SK-N-SH (cell line): Measurements from ENCODE around the gene MYO18B. TPM values are rescaled to one million over a fixed set of nuclear protein-coding genes. Genes with fewer than 3 reads are reported as not detected.

Source experiments
- CTCF ChIA-PET: fragments of 300-600, 350-600 bp; formaldehyde crosslinking; extraction: SDS; loops from one replicate; lab custom pipeline; 2021; lab: Yijun Ruan, JAX
- POLR2A ChIA-PET: fragments of 350-600 bp; sonication (Branson Sonifier 250); formaldehyde crosslinking; extraction: SDS; loops from one replicate; lab custom pipeline; 2020; ENCODE audit warnings: antibody characterized with exemption, inconsistent platforms; lab: Yijun Ruan, JAX
- DNase-seq: peaks from one replicate; pipeline ENCODE4 v3.0.0; 2012
- H2AFZ ChIP-seq: fragments of 200-600 bp; sonication (generic); 2 replicates; pipeline ENCODE4 v1.8.1; 2016; ENCODE audit warnings: antibody characterized with exemption, mild to moderate bottlenecking, low read depth
- H3F3A ChIP-seq: fragments of 200-600 bp; sonication (generic); replicated peaks from 2 replicates; pipeline ENCODE3; 2016; ENCODE audit warnings: antibody characterized with exemption, mild to moderate bottlenecking; ENCODE audit not compliant: insufficient read depth
- H3K27ac ChIP-seq, 2 experiments: fragments of 200-500 bp in 1 of 2; fragments of 200-600 bp in 1 of 2; sonication (Bioruptor generic) in 1 of 2; sonication (generic), shearing (Covaris generic) in 1 of 2; 2 replicates each; pipeline versions ENCODE4 v1.5.1 to v1.6.1; 2014 to 2016; ENCODE audit warnings: low read depth in 2 of 2, inconsistent platforms in 1 of 2, low read length in 1 of 2, mild to moderate bottlenecking in 1 of 2, mixed read lengths in 1 of 2
- H3K27me3 ChIP-seq: fragments of 200-600 bp; sonication (generic), shearing (Covaris generic); 2 replicates; pipeline ENCODE4 v1.6.1; 2016; ENCODE audit warnings: mixed run types; ENCODE audit not compliant: insufficient read depth
- H3K36me3 ChIP-seq, 2 experiments: fragments of 200-500 bp in 1 of 2; fragments of 200-600 bp in 1 of 2; sonication (Bioruptor generic) in 1 of 2; sonication (generic) in 1 of 2; replicated peaks in 1 of 2; 2 replicates each; pipeline versions ENCODE3 to v1.5.1; 2014 to 2016; ENCODE audit warnings: low read length in 1 of 2, mild to moderate bottlenecking in 1 of 2; ENCODE audit not compliant: insufficient read depth in 2 of 2, control insufficient read depth in 1 of 2
- H3K4me1 ChIP-seq, 2 experiments: fragments of 200-500 bp in 1 of 2; fragments of 200-600 bp in 1 of 2; sonication (Bioruptor generic) in 1 of 2; sonication (generic), shearing (Covaris generic) in 1 of 2; 2 replicates each; pipeline versions ENCODE4 v1.5.1 to v1.6.1; 2014 to 2016; ENCODE audit warnings: low read depth in 1 of 2, low read length in 1 of 2, mixed run types in 1 of 2; ENCODE audit not compliant: insufficient read depth in 2 of 2, control insufficient read depth in 1 of 2
- H3K4me2 ChIP-seq: fragments of 200-600 bp; sonication (generic), shearing (Covaris generic); 2 replicates; pipeline ENCODE4 v1.6.1; 2017; ENCODE audit warnings: mixed run types
- H3K4me3 ChIP-seq, 2 experiments: fragments of 200-500 bp in 1 of 2; fragments of 200-600 bp in 1 of 2; sonication (Bioruptor generic) in 1 of 2; sonication (generic), shearing (Covaris generic) in 1 of 2; 2 replicates each; pipeline versions ENCODE4 v1.5.1 to v1.8.1; 2014 to 2016; ENCODE audit warnings: low read depth in 2 of 2, inconsistent platforms in 1 of 2, low read length in 1 of 2, mild to moderate bottlenecking in 1 of 2, mixed read lengths in 1 of 2, moderate library complexity in 1 of 2
- H3K79me2 ChIP-seq: fragments of 200-600 bp; sonication (generic); 2 replicates; pipeline ENCODE4 v1.8.1; 2017; ENCODE audit warnings: mild to moderate bottlenecking; ENCODE audit not compliant: insufficient read depth
- H3K9ac ChIP-seq: fragments of 200-600 bp; sonication (generic); 2 replicates; pipeline ENCODE4 v1.6.1; 2017; ENCODE audit warnings: mixed run types
- H3K9me2 ChIP-seq: fragments of 200-600 bp; sonication (generic); 2 replicates; pipeline ENCODE4 v1.6.1; 2017; ENCODE audit warnings: mixed run types
- H3K9me3 ChIP-seq: fragments of 200-600 bp; sonication (generic); 2 replicates; pipeline ENCODE4 v1.6.1; 2017; ENCODE audit warnings: mixed run types, mild to moderate bottlenecking, moderate library complexity
- H4K20me1 ChIP-seq: fragments of 200-600 bp; sonication (generic); 2 replicates; pipeline ENCODE4 v1.6.1; 2017; ENCODE audit warnings: mild to moderate bottlenecking, mixed run types; ENCODE audit not compliant: insufficient read depth
- EZH2phosphoT487 ChIP-seq: fragments of 200-600 bp; sonication (generic); IDR thresholded peaks from 2 replicates; pipeline ENCODE4 v1.6.1; 2017; ENCODE audit warnings: low read depth, mixed run types, mild to moderate bottlenecking, antibody characterized with exemption, moderate library complexity, borderline replicate concordance
- GABPA ChIP-seq: IDR thresholded peaks from 2 replicates; pipeline ENCODE4 v1.4.0; 2012; ENCODE audit warnings: low read depth, mild to moderate bottlenecking
- JUND ChIP-seq: IDR thresholded peaks from 2 replicates; pipeline ENCODE4 v1.4.0; 2012
- MEF2A ChIP-seq: IDR thresholded peaks from 2 replicates; pipeline ENCODE4 v1.4.0; 2012; ENCODE audit warnings: low read depth, borderline replicate concordance
- MXI1 ChIP-seq: IDR thresholded peaks from 2 replicates; pipeline ENCODE4 v1.6.1; 2012; ENCODE audit warnings: mild to moderate bottlenecking, low read depth, low read length, improper control_type of control experiment
- NFIC ChIP-seq: IDR thresholded peaks from 2 replicates; pipeline ENCODE4 v1.4.0; 2012; ENCODE audit warnings: borderline replicate concordance
- RAD21 ChIP-seq: IDR thresholded peaks from 2 replicates; pipeline ENCODE4 v1.6.1; 2012; ENCODE audit warnings: mild to moderate bottlenecking, low read length
- RCOR1 ChIP-seq: fragments of 150-350 bp; IDR thresholded peaks from 2 replicates; pipeline ENCODE4 v1.6.1; 2017; ENCODE audit warnings: antibody characterized with exemption, low read length
- RXRA ChIP-seq: IDR thresholded peaks from 2 replicates; pipeline ENCODE4 v1.4.0; 2012; ENCODE audit warnings: low read depth, mild to moderate bottlenecking, borderline replicate concordance
- SIN3A ChIP-seq: IDR thresholded peaks from 2 replicates; pipeline ENCODE4 v1.6.1; 2012; ENCODE audit warnings: low read depth, mild to moderate bottlenecking, low read length, moderate library complexity, borderline replicate concordance
- SMC3 ChIP-seq: IDR thresholded peaks from 2 replicates; pipeline ENCODE4 v1.6.1; 2012; ENCODE audit warnings: low read depth, low read length, improper control_type of control experiment
- TCF12 ChIP-seq: IDR thresholded peaks from 2 replicates; pipeline ENCODE4 v1.4.0; 2012
- WGBS: methylation state at CpG from one replicate; pipeline ENCODE4 v1.1.6; 2017; ENCODE audit warnings: low lambda C conversion rate; 5-methylcytosine and 5-hydroxymethylcytosine counted together
- polyA plus RNA-seq, 3 experiments: library from polyadenylated mRNA; depleted of rRNA; stranded (reverse); fragments of >200 nt; gene quantifications; 2 replicates each; pipeline ENCODE4 v1.2.3, GENCODE V29; 2012
- TF ChIP-seq, protein P1 (sequence below): fragments of 150-350 bp; IDR thresholded peaks from 2 replicates; pipeline ENCODE4 v1.6.1; 2016; ENCODE audit warnings: mild to moderate bottlenecking, low read depth, low read length
- TF ChIP-seq, protein P2 (sequence below): IDR thresholded peaks from 2 replicates; pipeline ENCODE4 v1.4.0; 2012; ENCODE audit warnings: low read depth, borderline replicate concordance
- TF ChIP-seq, protein P3 (sequence below): IDR thresholded peaks from 2 replicates; pipeline ENCODE4 v1.6.1; 2012; ENCODE audit warnings: mild to moderate bottlenecking, low read depth, low read length, moderate library complexity

The MYO18B gene
- polyA plus RNA-seq, 1 of the 3 experiments (the other 2 are of a cell fraction) = 0.05 TPM

DNA sequence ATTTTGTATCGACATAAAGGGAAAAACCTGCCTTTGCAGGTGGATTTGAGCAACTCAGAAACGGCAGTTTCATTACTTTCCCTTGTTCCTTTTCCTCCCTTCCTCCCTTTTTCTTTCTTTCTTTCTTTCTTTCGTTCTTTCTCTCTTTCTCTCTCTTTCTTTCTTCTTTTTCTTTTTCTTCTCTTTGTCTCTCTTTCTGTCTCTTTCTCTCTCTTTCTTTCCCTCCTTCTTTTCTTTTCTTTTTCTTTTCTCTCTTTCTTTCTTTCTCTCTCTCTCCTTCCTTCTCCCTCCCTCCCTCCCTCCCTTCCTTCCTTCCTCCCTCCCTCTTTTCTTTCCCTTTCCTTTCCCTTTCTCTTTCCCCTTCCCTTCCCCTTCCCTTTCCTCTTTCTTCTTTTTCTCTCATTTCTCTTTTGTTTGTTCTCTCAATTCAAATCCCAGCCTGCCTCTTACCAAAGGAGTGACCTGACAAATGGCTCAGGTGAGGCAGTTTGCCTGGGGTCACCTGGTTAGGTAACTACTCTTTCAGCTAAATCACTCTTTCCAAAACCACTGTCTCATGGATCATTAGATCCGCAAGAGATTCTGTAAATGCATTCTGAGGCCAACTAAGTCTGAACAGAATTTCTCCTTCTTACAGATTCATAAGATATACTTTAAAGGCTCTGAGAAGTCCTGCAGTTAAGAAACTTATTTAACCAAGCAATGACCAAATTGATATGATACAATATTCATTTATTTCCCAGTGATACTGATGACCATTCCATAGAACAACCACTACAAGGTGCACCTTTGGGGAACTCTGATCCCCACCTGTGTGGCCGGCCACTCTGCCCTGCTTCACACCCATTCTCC is 75.3 kb downstream of the MYO18B start:
- ChIA-PET CTCF (interaction anchor here (0.6 kb wide), 1 partner anchor 357 kb away, joined by 3 read pairs; no protein-coding TSS in a partner anchor), POLR2A (no interaction called here)
- Histone ChIP-seq H3K9me2 (no peaks in the 10 kb centered on the region), H3K4me2 (no peak overlapping the region), H3K9me3 (no peaks in the 10 kb centered on the region), H3K4me1 (no peaks in the 10 kb centered on the region), H3K4me3 (no peak overlapping the region), H3K79me2 (no peaks in the 10 kb centered on the region), H3K27me3 (no peaks in the 10 kb centered on the region), H3K9ac (no peak overlapping the region), H4K20me1 (no peaks in the 10 kb centered on the region), H3K36me3 (no peaks in the 10 kb centered on the region), H3K27ac (no peak overlapping the region), H2AFZ (no peak overlapping the region), H3F3A (no peaks in the 10 kb centered on the region)
- 35% methylated on average over 5 of the region's 5 CpGs for WGBS
- no peak for DNase-seq
- TF ChIP-seq RXRA (no peak), SIN3A (no peak), SMC3 (no peak), MEF2A (no peak), RCOR1 (no peak), EZH2phosphoT487 (no peak), RAD21 (no peak), GABPA (no peak), MXI1 (no peak), JUND (no peak), NFIC (no peak), TCF12 (no peak)
- TF ChIP-seq, protein P1, sequence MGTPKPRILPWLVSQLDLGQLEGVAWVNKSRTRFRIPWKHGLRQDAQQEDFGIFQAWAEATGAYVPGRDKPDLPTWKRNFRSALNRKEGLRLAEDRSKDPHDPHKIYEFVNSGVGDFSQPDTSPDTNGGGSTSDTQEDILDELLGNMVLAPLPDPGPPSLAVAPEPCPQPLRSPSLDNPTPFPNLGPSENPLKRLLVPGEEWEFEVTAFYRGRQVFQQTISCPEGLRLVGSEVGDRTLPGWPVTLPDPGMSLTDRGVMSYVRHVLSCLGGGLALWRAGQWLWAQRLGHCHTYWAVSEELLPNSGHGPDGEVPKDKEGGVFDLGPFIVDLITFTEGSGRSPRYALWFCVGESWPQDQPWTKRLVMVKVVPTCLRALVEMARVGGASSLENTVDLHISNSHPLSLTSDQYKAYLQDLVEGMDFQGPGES = no peak
- TF ChIP-seq, protein P2, sequence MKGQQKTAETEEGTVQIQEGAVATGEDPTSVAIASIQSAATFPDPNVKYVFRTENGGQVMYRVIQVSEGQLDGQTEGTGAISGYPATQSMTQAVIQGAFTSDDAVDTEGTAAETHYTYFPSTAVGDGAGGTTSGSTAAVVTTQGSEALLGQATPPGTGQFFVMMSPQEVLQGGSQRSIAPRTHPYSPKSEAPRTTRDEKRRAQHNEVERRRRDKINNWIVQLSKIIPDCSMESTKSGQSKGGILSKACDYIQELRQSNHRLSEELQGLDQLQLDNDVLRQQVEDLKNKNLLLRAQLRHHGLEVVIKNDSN = no peak
- TF ChIP-seq, protein P3, sequence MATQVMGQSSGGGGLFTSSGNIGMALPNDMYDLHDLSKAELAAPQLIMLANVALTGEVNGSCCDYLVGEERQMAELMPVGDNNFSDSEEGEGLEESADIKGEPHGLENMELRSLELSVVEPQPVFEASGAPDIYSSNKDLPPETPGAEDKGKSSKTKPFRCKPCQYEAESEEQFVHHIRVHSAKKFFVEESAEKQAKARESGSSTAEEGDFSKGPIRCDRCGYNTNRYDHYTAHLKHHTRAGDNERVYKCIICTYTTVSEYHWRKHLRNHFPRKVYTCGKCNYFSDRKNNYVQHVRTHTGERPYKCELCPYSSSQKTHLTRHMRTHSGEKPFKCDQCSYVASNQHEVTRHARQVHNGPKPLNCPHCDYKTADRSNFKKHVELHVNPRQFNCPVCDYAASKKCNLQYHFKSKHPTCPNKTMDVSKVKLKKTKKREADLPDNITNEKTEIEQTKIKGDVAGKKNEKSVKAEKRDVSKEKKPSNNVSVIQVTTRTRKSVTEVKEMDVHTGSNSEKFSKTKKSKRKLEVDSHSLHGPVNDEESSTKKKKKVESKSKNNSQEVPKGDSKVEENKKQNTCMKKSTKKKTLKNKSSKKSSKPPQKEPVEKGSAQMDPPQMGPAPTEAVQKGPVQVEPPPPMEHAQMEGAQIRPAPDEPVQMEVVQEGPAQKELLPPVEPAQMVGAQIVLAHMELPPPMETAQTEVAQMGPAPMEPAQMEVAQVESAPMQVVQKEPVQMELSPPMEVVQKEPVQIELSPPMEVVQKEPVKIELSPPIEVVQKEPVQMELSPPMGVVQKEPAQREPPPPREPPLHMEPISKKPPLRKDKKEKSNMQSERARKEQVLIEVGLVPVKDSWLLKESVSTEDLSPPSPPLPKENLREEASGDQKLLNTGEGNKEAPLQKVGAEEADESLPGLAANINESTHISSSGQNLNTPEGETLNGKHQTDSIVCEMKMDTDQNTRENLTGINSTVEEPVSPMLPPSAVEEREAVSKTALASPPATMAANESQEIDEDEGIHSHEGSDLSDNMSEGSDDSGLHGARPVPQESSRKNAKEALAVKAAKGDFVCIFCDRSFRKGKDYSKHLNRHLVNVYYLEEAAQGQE = no peak
